ENCODE measurements around the gene SLC2A1. TPM values are rescaled to one million over a fixed set of nuclear protein-coding genes. Genes with fewer than 3 reads are reported as not detected.
A peak's percentile ranks its signal among the peaks of the same experiment; 100 is the strongest.

Gene SLC2A1
- total RNA-seq, 2 donors from 2014 or later, result 25.0 to 51.5 TPM

DNA sequence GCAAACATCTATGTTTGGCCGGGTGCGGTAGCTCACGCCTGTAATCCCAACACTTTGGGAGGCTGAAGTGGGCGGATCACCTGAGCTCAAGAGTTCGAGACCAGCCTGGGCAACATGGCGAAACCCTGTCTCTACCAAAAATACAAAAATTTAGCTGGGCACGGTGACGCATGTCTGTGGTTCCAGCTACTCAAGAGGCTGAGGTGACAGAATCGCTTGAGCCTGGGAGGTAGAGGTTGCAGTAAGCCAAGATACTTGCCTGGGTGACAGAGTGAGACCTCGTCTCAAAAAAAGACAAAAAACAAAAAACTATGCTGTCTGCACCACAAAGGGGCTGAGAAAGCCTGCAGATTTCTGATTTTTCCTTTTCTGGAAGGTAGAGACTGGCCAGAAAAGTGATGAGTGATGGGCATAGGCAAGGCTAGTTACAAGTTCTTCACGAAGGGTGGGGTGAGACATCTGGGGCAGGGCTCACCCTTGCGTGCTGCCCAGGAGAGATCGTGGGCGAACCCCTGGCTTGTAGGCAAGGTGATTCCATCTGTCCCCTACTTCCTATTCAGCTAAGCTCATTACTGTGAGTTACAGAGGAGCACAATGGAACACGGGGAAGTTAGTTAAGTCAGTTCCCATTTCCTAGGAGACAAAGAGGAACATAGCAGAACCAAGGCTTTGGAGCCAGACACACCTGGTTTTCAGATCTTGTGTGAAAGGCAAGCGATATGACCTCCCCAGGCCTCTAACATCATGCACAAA is 3.2 kb downstream of the SLC2A1 start:
- no peaks in the 10 kb centered on the region for H3K36me3 ChIP-seq
- no peak overlapping the region for H3K4me3 ChIP-seq
- peaks cover 0 to 32% of the 10 kb centered on the region in 2 donors for H3K4me1 ChIP-seq
- no peak overlapping the region for H3K27ac ChIP-seq
- no peaks in the 10 kb centered on the region for H3K27me3 ChIP-seq
- no peak for DNase-seq (ENCODE audit: low spot score)
- H3K9me3 ChIP-seq, result no peaks in the 10 kb centered on the region
- no peak for TF ChIP-seq CTCF (IDR thresholded peaks at IDR 0.05)

- Histone ChIP-seq H3K36me3 (no peaks in the 10 kb centered on the region), H3K4me3 (no peak overlapping the region), H3K27ac (peak overlapping the region in 1 of 2 donors; percentile 9), H3K27me3 (no peaks in the 10 kb centered on the region), H3K9me3 (no peaks in the 10 kb centered on the region), H3K4me1 (peaks cover 0 to 28% of the 10 kb centered on the region in 2 donors)
- TF ChIP-seq CTCF (IDR thresholded peaks at IDR 0.05), result no peak
- no peak for DNase-seq (ENCODE audit: low spot score)
Measured at GRCh38 chr1:42953182-42954180, 5.2 kb downstream of the SLC2A1 start.

DNA sequence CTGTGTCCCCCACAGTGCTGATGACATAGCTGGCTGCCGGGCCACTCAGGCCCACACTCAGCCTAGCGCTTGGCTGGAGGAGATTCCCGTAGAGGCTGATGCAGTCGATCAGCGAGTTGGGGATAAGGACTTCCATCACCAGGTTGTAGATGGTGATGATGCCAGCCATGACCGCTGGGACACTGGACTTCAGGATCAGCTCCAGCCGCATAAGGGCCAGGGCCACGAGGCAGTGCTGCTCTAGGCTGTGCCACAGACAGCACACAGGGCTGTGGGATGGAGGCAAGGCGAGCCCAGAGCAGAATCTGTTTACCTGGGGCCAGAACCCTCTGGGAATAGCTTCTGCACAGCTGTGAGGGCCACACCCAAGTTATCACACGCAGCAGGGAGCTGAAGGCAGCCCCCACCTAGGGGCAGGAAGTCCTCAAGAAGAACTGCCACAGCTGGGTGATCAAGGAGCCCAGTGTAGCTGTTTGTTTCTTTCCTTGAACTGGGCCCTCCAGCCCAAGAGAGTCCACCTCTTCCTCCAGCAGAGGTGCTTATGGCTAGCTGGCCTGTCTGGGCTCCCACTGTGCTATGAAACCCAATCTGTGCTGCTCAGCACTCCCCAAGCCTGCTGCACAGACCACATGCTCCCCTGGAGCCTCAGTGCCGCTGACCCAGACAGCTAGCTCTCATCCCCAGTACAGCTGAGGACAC is 6.2 kb downstream of the SLC2A1 start:
- Histone ChIP-seq H3K36me3 (no peaks in the 10 kb centered on the region), H3K4me3 (no peak overlapping the region), H3K27ac (peak overlapping the region in 1 of 2 donors; percentile 9), H3K4me1 (peaks cover 0 to 35% of the 10 kb centered on the region in 2 donors), H3K27me3 (no peaks in the 10 kb centered on the region), H3K9me3 (no peaks in the 10 kb centered on the region)
- no peak for TF ChIP-seq CTCF (IDR thresholded peaks at IDR 0.05)
- no peak for DNase-seq (ENCODE audit: low spot score)

DNA sequence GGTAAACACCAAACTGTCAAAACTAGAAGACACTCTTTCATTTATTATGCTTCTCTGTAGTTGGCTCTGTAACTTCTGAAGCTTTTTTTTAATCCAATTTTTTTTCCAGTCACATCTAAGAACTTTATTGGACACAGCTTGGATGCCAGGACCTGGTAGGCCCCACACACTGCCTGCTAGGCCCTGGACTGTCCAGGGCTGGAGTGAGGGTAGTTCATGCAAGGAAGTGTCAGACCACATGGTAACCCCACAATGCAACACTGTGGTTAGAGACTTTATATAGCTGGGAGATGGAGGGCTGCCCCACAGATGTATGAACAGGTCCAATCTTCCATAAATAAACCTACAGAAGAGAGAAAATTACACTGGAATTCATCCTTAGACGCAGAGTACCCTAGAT is 7.1 kb downstream of the SLC2A1 start:
- no peaks in the 10 kb centered on the region for H3K27me3 ChIP-seq
- H3K9me3 ChIP-seq, result no peaks in the 10 kb centered on the region
- no peak for DNase-seq (ENCODE audit: low spot score)
- H3K4me1 ChIP-seq, result peaks cover 0 to 36% of the 10 kb centered on the region in 2 donors
- no peak overlapping the region for H3K4me3 ChIP-seq
- H3K27ac ChIP-seq, result no peak overlapping the region
- TF ChIP-seq CTCF (IDR thresholded peaks at IDR 0.05), result no peak
- H3K36me3 ChIP-seq, result no peaks in the 10 kb centered on the region

GRCh38 chr1:42950116-42950481 is 8.6 kb downstream of the SLC2A1 start:
- H3K27ac ChIP-seq, result no peak overlapping the region
- H3K9me3 ChIP-seq, result no peaks in the 10 kb centered on the region
- no peaks in the 10 kb centered on the region for H3K36me3 ChIP-seq
- DNase-seq (ENCODE audit: low spot score), result no peak
- peaks cover 0 to 50% of the 10 kb centered on the region in 2 donors for H3K4me1 ChIP-seq
- H3K4me3 ChIP-seq, result no peak overlapping the region
- H3K27me3 ChIP-seq, result no peaks in the 10 kb centered on the region
- no peak for TF ChIP-seq CTCF (IDR thresholded peaks at IDR 0.05)
